H1 (cell line): ENCODE results near the gene SRGAP3.

Experiments
- BCL11A ChIP-seq, 2 experiments: IDR thresholded peaks; one replicate each; pipeline ENCODE4 v1.6.1; 2011; ENCODE audit warnings: low read depth in 2 of 2, low read length in 2 of 2, mild to moderate bottlenecking in 2 of 2
- CTCF ChIP-seq, 3 experiments: IDR thresholded peaks; 1 replicate in 2 of 3; 2 replicates in 1 of 3; pipeline versions ENCODE4 v1.5.1 to v1.6.1; 2011; ENCODE audit warnings: low read length in 3 of 3, mild to moderate bottlenecking in 3 of 3, inconsistent platforms in 2 of 3, low read depth in 1 of 3, moderate library complexity in 1 of 3; ENCODE audit not compliant: insufficient read depth in 1 of 3; ENCODE audit errors: control extremely low read depth in 1 of 3
- EP300 ChIP-seq, 2 experiments: IDR thresholded peaks; 1 replicate in 1 of 2; 2 replicates in 1 of 2; pipeline ENCODE4 v1.6.1; 2011 to 2012; ENCODE audit warnings: low read depth in 2 of 2, low read length in 2 of 2, mild to moderate bottlenecking in 2 of 2, borderline replicate concordance in 1 of 2, inconsistent platforms in 1 of 2, moderate library complexity in 1 of 2
- MAFK ChIP-seq: IDR thresholded peaks from 2 replicates; pipeline ENCODE4 v1.6.1; 2012; ENCODE audit warnings: low read depth, mild to moderate bottlenecking, improper control_type of control experiment, low read length
- POLR2AphosphoS5 ChIP-seq: IDR thresholded peaks from 2 replicates; pipeline ENCODE4 v1.6.1; 2011; ENCODE audit warnings: low read depth, low read length
- RFX5 ChIP-seq: IDR thresholded peaks from 2 replicates; pipeline ENCODE4 v1.6.1; 2011; ENCODE audit warnings: low read depth, low read length, improper control_type of control experiment, borderline replicate concordance
- SAP30 ChIP-seq: fragments of 300-600 bp; sonication (generic); IDR thresholded peaks from 2 replicates; pipeline ENCODE4 v1.7.1; 2012; ENCODE audit warnings: low read length, moderate library complexity, mild to moderate bottlenecking, inconsistent platforms; ENCODE audit not compliant: insufficient read depth, insufficient replicate concordance
- SIX5 ChIP-seq: IDR thresholded peaks from 2 replicates; pipeline ENCODE4 v1.6.1; 2011; ENCODE audit warnings: mild to moderate bottlenecking, low read depth, low read length
- SP1 ChIP-seq: IDR thresholded peaks from 2 replicates; pipeline ENCODE4 v1.6.1; 2011; ENCODE audit warnings: low read depth, low read length
- TBP ChIP-seq: IDR thresholded peaks from 2 replicates; pipeline ENCODE4 v1.6.1; 2011; ENCODE audit warnings: low read depth, low read length, improper control_type of control experiment
- ZNF274 ChIP-seq: IDR thresholded peaks from 2 replicates; pipeline ENCODE4 v1.7.0; 2012; ENCODE audit warnings: low read length, borderline replicate concordance; ENCODE audit errors: extremely low read depth

- no peak for TF ChIP-seq RFX5
- no peak for TF ChIP-seq TBP
- TF ChIP-seq ZNF274, result no peak
- TF ChIP-seq CTCF (IDR thresholded peaks at IDR 0.05; ENCODE audit: control extremely low read depth in 1 of 3, insufficient read depth in 1 of 3, low read depth in 1 of 3, low read length in 3 of 3), result no peak
- no peak for TF ChIP-seq MAFK
- TF ChIP-seq POLR2AphosphoS5, result no peak
- no peak for TF ChIP-seq SP1
- TF ChIP-seq EP300 (IDR thresholded peaks at IDR 0.05; ENCODE audit: borderline replicate concordance in 1 of 2, low read depth in 2 of 2, low read length in 2 of 2), result no peak
- TF ChIP-seq SIX5, result no peak
- TF ChIP-seq SAP30, result no peak
- TF ChIP-seq BCL11A (IDR thresholded peaks at IDR 0.05; ENCODE audit: low read depth in 2 of 2, low read length in 2 of 2), result no peak
Observed at GRCh38 chr3:9208605-9209152, 40.8 kb downstream of the SRGAP3 start.
